ENCODE data around the gene BCHE. TPM values are rescaled to one million over a fixed set of nuclear protein-coding genes. Genes with fewer than 3 reads are reported as not detected.

Gene BCHE
- total RNA-seq, 1 experiment from 2014 or later: not detected

DNA sequence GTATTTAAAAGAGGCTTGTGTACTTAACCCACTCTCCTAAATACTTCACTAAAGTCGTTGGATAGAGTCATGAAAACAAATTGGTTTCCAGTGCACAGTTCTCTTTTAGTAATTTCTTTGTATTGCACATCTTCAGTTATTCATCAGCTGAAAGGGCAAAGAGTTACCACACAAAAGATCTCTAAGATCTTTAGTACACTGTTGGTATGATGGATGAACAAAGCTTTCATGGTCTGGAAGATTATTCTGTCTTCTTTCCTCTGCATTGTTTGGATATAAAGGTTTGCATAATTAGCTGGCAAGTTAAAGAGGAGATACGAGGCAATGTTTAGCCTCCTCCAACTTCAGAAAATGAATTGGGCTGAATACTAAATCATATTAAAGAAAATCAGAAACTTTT, 40.5 kb downstream of the BCHE start:
- CTCF ChIA-PET: interaction anchor here (0.6 kb wide), 1 partner anchor 1607 kb away, joined by 4 read pairs; no protein-coding TSS in a partner anchor
- Histone ChIP-seq H3K4me3 (ENCODE audit: low read depth, low read length) (no peak overlapping the region), H3K36me3 (ENCODE audit: control insufficient read depth, insufficient read depth, low read length) (no peaks in the 10 kb centered on the region)

DNA sequence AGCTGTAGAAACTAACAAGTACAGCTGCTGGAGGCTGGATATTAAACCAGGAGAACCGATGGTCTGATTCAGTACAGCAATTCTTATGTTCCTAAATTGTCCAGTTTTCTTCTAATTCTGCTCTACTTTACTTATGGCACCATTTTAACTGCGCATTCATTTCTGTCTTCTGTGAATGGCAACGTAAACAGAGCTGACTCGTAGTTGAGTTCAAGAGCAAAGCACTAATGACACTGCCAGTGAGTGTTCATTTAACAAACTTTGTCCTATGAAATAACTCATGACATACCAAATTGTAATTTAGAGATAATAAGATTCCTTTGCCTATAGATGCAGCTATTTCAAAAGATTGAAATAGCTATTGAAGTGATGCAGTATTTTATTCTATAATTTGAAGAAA, 48.7 kb downstream of the BCHE start:
- intact Hi-C loops (cut with micrococcal nuclease; ENCODE audit: unreplicated experiment): no loop called here
- H3K27ac Mint-ChIP-seq (ENCODE audit: unreplicated experiment): no peak overlapping the region
- no peaks in the 10 kb centered on the region for H3K27me3 ChIP-seq (replicated peaks; ENCODE audit: control insufficient read depth, insufficient read depth, low read length)
- ChIA-PET CTCF (no interaction called here), POLR2A (no interaction called here)
- no peaks in the 10 kb centered on the region for H3K36me3 Mint-ChIP-seq (ENCODE audit: insufficient read depth, unreplicated experiment)
- H3K4me1 Mint-ChIP-seq (ENCODE audit: low read depth, unreplicated experiment): no peaks in the 10 kb centered on the region
- no peaks in the 10 kb centered on the region for H3K36me3 ChIP-seq (ENCODE audit: control insufficient read depth, insufficient read depth, low read length)
- BruUV-seq (replicated peaks): no TSS peak
- no peak overlapping the region for H3K4me3 Mint-ChIP-seq (ENCODE audit: unreplicated experiment)
- H3K27me3 Mint-ChIP-seq (ENCODE audit: insufficient read depth, unreplicated experiment): peaks cover 3% of the 10 kb centered on the region
- TF ChIP-seq, protein P1, sequence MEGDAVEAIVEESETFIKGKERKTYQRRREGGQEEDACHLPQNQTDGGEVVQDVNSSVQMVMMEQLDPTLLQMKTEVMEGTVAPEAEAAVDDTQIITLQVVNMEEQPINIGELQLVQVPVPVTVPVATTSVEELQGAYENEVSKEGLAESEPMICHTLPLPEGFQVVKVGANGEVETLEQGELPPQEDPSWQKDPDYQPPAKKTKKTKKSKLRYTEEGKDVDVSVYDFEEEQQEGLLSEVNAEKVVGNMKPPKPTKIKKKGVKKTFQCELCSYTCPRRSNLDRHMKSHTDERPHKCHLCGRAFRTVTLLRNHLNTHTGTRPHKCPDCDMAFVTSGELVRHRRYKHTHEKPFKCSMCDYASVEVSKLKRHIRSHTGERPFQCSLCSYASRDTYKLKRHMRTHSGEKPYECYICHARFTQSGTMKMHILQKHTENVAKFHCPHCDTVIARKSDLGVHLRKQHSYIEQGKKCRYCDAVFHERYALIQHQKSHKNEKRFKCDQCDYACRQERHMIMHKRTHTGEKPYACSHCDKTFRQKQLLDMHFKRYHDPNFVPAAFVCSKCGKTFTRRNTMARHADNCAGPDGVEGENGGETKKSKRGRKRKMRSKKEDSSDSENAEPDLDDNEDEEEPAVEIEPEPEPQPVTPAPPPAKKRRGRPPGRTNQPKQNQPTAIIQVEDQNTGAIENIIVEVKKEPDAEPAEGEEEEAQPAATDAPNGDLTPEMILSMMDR (IDR thresholded peaks at IDR 0.05; ENCODE audit: insufficient read depth in 1 of 2, low read depth in 1 of 2, low read length in 1 of 2, severe bottlenecking in 1 of 2, unreplicated experiment in 1 of 2): no peak
- no peak overlapping the region for H3K4me3 ChIP-seq (ENCODE audit: low read depth, low read length)
- 0 out of 2 replicates have a peak, but pooled peaks cover 3% of the 10 kb centered on the region for H3K4me1 ChIP-seq
- no peak for DNase-seq
- no peaks in the 10 kb centered on the region for H3K9me3 Mint-ChIP-seq (ENCODE audit: unreplicated experiment)
- H3K9me3 ChIP-seq: no peaks in the 10 kb centered on the region; the same call in 1 of the 2 replicates

More for the DNA sequence above, 40.5 kb downstream of the BCHE start:
- Mint-ChIP-seq H3K4me3 (ENCODE audit: unreplicated experiment) (no peak overlapping the region), H3K27ac (ENCODE audit: unreplicated experiment) (no peak overlapping the region), H3K9me3 (ENCODE audit: unreplicated experiment) (no peaks in the 10 kb centered on the region), H3K27me3 (ENCODE audit: insufficient read depth, unreplicated experiment) (no peaks in the 10 kb centered on the region), H3K4me1 (ENCODE audit: low read depth, unreplicated experiment) (no peaks in the 10 kb centered on the region), H3K36me3 (ENCODE audit: insufficient read depth, unreplicated experiment) (no peaks in the 10 kb centered on the region)
- no TSS peak for BruUV-seq (replicated peaks)
- Histone ChIP-seq H3K27me3 (replicated peaks; ENCODE audit: control insufficient read depth, insufficient read depth, low read length) (no peaks in the 10 kb centered on the region), H3K4me1 (no peaks in the 10 kb centered on the region), H3K9me3 (no peaks in the 10 kb centered on the region)
- TF ChIP-seq, protein P1 (IDR thresholded peaks at IDR 0.05; ENCODE audit: insufficient read depth in 1 of 2, low read depth in 1 of 2, low read length in 1 of 2, severe bottlenecking in 1 of 2, unreplicated experiment in 1 of 2): no peak
- DNase-seq: no peak
- intact Hi-C loops (cut with micrococcal nuclease; ENCODE audit: unreplicated experiment): no loop called here
- POLR2A ChIA-PET: no interaction called here

DNA sequence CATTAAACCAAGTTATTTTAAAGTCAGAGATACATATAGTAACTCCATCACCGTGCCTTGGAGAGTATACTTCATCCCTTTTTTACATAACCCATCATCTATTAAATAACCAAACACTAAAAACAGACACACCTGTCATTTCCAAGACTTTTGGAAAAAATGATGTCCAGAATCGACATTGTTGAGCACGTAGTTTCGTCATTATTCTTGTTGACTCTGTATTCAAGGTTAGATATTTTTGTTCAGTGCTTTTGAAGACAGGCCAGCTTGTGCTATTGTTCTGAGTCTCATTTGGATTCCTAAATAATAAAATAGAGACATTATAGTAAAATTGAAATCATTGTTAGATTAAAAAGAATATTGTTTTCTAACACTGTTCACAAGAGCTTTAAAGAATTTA, 51.2 kb downstream of the BCHE start:
- Histone ChIP-seq H3K4me1 (0 out of 2 replicates have a peak, but pooled peaks cover 3% of the 10 kb centered on the region), H3K27me3 (replicated peaks; ENCODE audit: control insufficient read depth, insufficient read depth, low read length) (no peaks in the 10 kb centered on the region), H3K4me3 (ENCODE audit: low read depth, low read length) (no peak overlapping the region), H3K36me3 (ENCODE audit: control insufficient read depth, insufficient read depth, low read length) (no peaks in the 10 kb centered on the region), H3K9me3 (peaks cover 3% of the 10 kb centered on the region; the same call in 1 of the 2 replicates)
- POLR2A ChIA-PET: no interaction called here
- H3K4me1 Mint-ChIP-seq (ENCODE audit: low read depth, unreplicated experiment): no peaks in the 10 kb centered on the region
- intact Hi-C loops (cut with micrococcal nuclease; ENCODE audit: unreplicated experiment): no loop called here
- no peaks in the 10 kb centered on the region for H3K36me3 Mint-ChIP-seq (ENCODE audit: insufficient read depth, unreplicated experiment)
- H3K4me3 Mint-ChIP-seq (ENCODE audit: unreplicated experiment): no peak overlapping the region
- H3K27me3 Mint-ChIP-seq (ENCODE audit: insufficient read depth, unreplicated experiment): peaks cover 3% of the 10 kb centered on the region
- DNase-seq: no peak
- no TSS peak for BruUV-seq (replicated peaks)
- CTCF ChIA-PET: no interaction called here
- no peak overlapping the region for H3K27ac Mint-ChIP-seq (ENCODE audit: unreplicated experiment)
- H3K9me3 Mint-ChIP-seq (ENCODE audit: unreplicated experiment): no peaks in the 10 kb centered on the region
- TF ChIP-seq, protein P1 (IDR thresholded peaks at IDR 0.05; ENCODE audit: insufficient read depth in 1 of 2, low read depth in 1 of 2, low read length in 1 of 2, severe bottlenecking in 1 of 2, unreplicated experiment in 1 of 2): no peak
